ENCODE results near the gene NTN5. TPM values are rescaled to one million over a fixed set of nuclear protein-coding genes. Genes with fewer than 3 reads are reported as not detected.
A peak's percentile ranks its signal among the peaks of the same experiment; 100 is the strongest.

NTN5 gene
- total and polyA plus RNA-seq, 9 of the 15 experiments (the other 6 are each of a cell fraction or from before 2014, with no cell fraction given) = not detected

DNA sequence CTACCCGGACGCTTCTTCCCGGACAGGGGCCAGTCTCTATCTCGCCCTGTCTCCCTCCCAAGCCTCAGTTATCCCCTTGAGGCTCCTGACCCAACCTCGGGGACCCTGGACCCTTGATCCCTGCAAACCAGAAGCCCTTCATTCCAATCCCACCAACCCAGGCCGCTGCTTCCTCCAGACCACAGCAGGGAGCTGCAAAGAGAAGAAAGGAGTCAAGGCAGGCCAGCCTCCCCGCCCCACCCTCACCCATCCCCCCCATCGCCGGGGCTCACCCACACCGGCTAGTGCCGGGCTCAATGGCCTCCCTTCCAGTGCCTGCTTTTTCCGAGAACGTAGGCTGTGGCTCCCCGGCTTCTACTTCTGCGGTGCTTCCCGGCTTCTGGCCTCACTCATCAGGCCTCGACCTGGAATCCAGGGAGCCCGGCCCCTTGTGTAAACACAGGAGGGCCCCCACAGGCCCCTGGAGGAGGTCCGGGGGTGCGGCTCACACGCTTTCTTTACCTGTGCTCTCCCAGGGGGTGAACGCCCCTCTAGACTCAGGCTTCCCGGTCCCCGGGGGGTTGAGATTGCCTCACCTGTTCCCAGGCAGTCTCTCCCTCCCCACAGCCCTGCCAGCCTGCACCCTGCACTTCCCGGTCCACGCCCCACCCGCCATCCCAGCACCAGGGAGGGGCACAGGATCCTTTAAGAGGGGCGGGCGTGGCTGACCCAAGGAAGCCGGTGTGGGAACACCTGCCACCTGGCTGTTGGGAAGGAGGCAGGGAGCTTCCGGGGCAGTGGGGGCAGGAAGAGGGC lies 58.2 kb downstream of the NTN5 start, which contains the start of gene FAM83E (continued):
- TF ChIP-seq RFX1 (IDR thresholded peaks at IDR 0.05) (no peak), HMGN3 (IDR thresholded peaks at IDR 0.05; ENCODE audit: borderline replicate concordance, extremely low read depth, insufficient read length, low read depth, low read length) (no peak), XRCC5 (IDR thresholded peaks at IDR 0.05; ENCODE audit: low read depth, low read length) (no peak), POLR2A (conservative IDR thresholded peaks at IDR 0.05) (peak; percentile 86), NCOR1 (IDR thresholded peaks at IDR 0.05) (peak; percentile 57), U2AF2 (optimal IDR thresholded peaks at IDR 0.05; ENCODE audit: low read depth, low read length) (no peak), TFAM (CRISPR knock-in tag; conservative IDR thresholded peaks at IDR 0.05) (no peak), MECOM (CRISPR knock-in tag; IDR thresholded peaks at IDR 0.05) (no peak), NELFE (IDR thresholded peaks at IDR 0.05; ENCODE audit: insufficient read depth, insufficient read length) (no peak), NR3C1 (CRISPR knock-in tag; IDR thresholded peaks at IDR 0.05) (0 out of 2 replicates have a peak, but pooled peaks have one; percentile 33), ZNF41 (CRISPR knock-in tag; conservative IDR thresholded peaks at IDR 0.05) (no peak), TAL1 (IDR thresholded peaks at IDR 0.05) (no peak), SREBF2 (CRISPR knock-in tag; IDR thresholded peaks at IDR 0.05) (no peak), CAMTA2 (CRISPR knock-in tag; conservative IDR thresholded peaks at IDR 0.05) (no peak; the same call in 1 of the 2 replicates), NBN (IDR thresholded peaks at IDR 0.05; ENCODE audit: low read depth) (no peak), FOXK1 (CRISPR knock-in tag; IDR thresholded peaks at IDR 0.05; ENCODE audit: borderline replicate concordance) (no peak), ZEB2 (IDR thresholded peaks at IDR 0.05) (0 out of 2 replicates have a peak, but pooled peaks have one; percentile 17), ZNF311 (CRISPR knock-in tag; IDR thresholded peaks at IDR 0.05) (no peak), ZNF253 (CRISPR knock-in tag; conservative IDR thresholded peaks at IDR 0.05) (peak; percentile 83; the same call in 1 of the 2 replicates)
- TF ChIP-seq, protein P1, sequence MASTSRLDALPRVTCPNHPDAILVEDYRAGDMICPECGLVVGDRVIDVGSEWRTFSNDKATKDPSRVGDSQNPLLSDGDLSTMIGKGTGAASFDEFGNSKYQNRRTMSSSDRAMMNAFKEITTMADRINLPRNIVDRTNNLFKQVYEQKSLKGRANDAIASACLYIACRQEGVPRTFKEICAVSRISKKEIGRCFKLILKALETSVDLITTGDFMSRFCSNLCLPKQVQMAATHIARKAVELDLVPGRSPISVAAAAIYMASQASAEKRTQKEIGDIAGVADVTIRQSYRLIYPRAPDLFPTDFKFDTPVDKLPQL (IDR thresholded peaks at IDR 0.05; ENCODE audit: extremely low read depth, insufficient read length) = no peak
- TF ChIP-seq, protein P2, sequence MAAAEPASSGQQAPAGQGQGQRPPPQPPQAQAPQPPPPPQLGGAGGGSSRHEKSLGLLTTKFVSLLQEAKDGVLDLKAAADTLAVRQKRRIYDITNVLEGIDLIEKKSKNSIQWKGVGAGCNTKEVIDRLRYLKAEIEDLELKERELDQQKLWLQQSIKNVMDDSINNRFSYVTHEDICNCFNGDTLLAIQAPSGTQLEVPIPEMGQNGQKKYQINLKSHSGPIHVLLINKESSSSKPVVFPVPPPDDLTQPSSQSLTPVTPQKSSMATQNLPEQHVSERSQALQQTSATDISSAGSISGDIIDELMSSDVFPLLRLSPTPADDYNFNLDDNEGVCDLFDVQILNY (CRISPR knock-in tag; IDR thresholded peaks at IDR 0.05) = no peak
- TF ChIP-seq, protein P3, sequence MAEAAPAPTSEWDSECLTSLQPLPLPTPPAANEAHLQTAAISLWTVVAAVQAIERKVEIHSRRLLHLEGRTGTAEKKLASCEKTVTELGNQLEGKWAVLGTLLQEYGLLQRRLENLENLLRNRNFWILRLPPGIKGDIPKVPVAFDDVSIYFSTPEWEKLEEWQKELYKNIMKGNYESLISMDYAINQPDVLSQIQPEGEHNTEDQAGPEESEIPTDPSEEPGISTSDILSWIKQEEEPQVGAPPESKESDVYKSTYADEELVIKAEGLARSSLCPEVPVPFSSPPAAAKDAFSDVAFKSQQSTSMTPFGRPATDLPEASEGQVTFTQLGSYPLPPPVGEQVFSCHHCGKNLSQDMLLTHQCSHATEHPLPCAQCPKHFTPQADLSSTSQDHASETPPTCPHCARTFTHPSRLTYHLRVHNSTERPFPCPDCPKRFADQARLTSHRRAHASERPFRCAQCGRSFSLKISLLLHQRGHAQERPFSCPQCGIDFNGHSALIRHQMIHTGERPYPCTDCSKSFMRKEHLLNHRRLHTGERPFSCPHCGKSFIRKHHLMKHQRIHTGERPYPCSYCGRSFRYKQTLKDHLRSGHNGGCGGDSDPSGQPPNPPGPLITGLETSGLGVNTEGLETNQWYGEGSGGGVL (CRISPR knock-in tag; IDR thresholded peaks at IDR 0.05) = no peak
- TF ChIP-seq, protein P4, sequence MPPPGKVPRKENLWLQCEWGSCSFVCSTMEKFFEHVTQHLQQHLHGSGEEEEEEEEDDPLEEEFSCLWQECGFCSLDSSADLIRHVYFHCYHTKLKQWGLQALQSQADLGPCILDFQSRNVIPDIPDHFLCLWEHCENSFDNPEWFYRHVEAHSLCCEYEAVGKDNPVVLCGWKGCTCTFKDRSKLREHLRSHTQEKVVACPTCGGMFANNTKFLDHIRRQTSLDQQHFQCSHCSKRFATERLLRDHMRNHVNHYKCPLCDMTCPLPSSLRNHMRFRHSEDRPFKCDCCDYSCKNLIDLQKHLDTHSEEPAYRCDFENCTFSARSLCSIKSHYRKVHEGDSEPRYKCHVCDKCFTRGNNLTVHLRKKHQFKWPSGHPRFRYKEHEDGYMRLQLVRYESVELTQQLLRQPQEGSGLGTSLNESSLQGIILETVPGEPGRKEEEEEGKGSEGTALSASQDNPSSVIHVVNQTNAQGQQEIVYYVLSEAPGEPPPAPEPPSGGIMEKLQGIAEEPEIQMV (tag; conservative IDR thresholded peaks at IDR 0.05; ENCODE audit: low read depth) = no peak
- TF ChIP-seq, protein P5, sequence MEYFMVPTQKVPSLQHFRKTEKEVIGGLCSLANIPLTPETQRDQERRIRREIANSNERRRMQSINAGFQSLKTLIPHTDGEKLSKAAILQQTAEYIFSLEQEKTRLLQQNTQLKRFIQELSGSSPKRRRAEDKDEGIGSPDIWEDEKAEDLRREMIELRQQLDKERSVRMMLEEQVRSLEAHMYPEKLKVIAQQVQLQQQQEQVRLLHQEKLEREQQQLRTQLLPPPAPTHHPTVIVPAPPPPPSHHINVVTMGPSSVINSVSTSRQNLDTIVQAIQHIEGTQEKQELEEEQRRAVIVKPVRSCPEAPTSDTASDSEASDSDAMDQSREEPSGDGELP (CRISPR knock-in tag; IDR thresholded peaks at IDR 0.05; ENCODE audit: borderline replicate concordance) = no peak; the same call in 1 of the 2 replicates
